ENCODE results near the gene PRTN3. TPM values are rescaled to one million over a fixed set of nuclear protein-coding genes. Genes with fewer than 3 reads are reported as not detected.
"Not testable (repeated sequence)": the region's sequence is repeated elsewhere in the genome, so short reads cannot be mapped to it uniquely, and the experiment has no call there.

Gene PRTN3
- total RNA-seq, 1 donor from 2014 or later, result not detected

DNA sequence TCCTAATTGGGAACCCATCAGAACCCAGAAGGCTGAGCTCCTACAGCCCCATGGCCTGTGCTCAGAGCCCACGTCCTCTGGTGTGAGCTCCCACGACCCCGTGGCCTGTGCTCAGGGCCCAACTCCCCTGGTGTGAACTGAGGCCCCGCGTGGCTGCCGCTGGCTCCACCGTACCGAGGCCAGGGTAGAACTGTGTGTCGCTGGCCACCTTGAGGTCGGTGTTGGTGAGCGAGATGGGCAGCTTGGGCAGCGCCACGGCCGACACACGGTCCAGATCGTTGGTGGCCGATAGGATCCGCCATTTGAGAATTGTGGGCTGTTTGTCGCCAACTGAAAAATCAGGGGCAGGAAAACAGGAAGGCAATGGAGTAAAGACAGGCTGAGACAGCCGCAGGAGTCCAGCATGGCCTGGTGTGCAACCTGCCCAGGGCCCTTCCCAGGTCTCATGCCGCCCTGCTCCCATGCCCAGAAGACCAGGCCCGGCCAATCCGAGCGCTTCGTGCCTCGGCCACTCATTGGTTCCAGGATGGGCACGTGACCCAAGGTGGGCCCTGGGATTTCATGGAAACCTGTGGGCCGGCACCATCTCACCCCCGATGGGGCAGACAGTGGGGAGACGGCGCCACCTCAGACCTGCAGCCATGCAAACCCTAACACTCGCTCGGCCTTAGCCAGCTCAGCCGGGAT, 40.7 kb downstream of the PRTN3 start:
- no peak for DNase-seq (ENCODE audit: low read depth)

DNA sequence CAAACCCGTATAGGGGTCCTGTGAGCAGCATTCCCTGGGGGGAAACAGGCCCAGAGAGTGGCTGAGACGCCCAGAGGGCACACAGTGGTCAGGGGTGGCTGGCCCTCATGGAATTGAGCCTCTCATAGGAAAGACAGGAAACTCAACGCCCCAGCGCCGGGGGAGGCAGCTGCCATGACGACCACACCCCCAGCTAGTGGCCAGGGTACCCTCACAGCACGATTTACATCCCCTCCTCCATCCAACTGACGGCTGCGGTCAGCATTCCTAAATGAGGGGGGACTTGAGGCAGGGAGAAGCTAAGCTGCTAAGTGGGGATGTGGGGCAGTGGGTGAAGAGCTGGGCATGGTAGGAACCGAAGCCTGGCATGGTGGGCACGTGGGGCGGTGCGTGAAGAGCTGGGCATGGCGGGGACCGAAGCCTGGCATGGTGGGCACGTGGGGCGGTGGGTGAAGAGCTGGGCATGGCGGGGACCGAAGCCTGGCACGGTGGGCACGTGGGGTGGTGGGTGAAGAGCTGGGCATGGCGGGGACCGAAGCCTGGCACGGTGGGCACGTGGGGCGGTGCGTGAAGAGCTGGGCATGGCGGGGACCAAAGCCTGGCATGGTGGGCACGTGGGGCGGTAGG, 42.2 kb downstream of the PRTN3 start:
- DNase-seq (ENCODE audit: low read depth), result no peak

DNA sequence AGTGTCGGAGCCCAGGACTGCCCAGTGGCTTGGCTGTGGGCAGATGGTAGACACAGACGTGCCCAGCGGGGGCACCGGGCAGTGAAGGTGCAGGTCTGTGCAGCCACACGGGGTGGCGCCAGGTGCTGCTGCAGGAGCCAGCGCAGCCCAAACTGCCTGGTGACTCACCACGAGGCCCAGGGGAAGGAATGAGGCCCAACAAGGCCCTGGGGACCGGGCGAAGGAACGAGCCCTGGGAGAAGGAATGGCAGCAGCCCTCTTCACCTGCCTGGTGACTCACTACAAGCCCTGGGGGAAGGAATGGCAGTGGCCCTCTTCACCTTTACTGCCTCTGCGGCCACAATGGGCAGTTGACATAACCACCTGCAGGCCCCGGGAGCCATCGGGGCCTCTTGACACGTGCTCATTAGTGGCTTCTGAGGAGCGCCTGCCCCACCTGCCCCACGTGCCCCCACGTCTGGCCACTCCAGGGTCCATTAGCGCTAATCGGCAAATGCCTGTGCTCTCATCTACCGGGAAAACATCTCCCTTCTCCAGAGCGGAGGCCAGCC, 42.9 kb downstream of the PRTN3 start:
- DNase-seq (ENCODE audit: low read depth), result peak; percentile 70

DNA sequence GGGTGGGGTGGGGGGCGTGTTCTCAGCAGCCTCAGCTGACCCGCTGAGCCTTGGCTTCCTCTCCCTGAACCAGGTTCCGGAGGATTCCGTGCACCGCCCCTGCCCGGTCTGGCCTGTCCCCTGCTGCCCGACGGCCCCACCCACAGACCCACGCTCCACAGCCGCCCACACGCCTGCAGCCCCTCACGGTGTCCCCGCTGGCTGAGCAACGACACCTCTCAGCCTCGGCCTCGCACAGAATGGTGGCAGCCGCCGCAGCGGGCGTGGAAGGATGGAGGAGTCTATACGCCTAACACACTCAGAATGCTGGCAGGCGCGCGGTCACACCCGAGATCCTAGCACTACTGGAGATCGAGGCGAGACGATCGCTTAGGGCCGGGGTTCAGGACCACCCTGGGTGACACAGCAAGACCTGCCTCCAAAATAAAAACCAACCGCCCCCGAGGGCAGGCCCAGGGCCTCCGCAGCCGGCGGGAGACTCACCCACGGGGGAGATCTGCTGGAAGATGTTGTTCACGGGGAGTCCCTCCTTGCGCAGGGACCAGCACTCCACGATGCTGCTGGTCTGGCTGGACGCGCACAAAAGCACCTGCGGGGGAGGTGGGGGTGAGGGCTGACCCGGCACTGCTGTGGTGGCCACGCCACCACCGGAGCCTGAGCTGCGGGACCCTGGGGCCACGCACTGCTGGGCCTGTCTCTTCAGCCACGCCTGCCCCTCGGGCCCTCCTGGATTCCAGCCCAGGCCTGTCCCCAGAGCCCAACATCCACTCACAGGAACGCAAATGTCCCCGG, 43.8 kb downstream of the PRTN3 start:
- DNase-seq (ENCODE audit: low read depth), result no peak

DNA sequence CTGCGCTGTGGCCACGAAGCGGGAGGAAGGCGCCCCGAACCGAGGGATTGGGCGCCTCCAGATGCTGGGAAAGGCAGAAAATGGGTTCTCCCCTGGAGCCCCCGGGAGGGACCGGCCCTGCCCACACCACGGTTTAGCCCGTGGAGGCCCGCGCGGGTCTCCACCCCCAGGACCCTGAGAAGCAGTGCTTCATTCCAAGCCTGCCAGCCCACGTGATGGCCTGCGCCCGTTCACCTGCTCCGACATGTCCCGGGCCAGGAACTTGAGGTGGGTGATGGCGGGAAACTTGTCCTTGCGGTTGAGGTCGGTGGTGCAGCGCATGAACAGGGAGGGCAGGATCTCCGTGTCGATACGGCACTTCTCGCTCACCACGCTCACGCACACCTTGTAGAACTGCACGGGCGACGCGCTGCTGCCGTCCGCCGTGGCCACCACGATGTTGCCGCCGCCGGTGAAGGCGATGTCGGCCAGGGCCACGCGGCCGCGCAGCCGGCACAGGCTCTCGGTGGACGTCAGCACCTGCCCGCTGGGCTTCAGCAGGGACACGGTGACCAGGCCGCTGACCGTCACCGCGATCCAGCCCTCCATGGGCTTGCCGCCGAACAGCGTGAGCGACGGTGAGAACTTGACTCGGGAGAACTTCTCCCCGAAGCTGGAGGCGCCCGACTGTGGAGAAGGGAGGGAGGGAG, 44.9 kb downstream of the PRTN3 start:
- DNase-seq (ENCODE audit: low read depth), result no peak

DNA sequence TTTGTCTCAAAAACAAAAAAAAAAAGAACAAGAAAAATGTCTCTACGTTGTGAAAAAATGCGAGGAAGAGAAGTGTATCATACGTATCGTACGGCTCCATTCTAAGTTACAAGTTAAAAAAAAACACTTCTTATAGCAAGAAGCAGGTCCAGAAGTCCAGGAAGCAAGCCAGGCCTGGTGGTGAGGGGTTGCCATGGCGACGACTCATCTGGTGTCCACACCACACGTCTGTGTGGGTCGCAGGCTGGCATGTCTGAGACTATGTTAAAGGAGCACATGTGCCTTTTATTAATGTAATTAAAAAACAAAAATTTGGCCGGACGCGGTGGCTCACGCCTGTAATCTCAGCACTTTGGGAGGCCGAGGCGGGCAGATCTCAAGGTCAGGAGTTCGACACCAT, 46.3 kb downstream of the PRTN3 start:
- DNase-seq (ENCODE audit: low read depth), result peak; percentile 43

DNA sequence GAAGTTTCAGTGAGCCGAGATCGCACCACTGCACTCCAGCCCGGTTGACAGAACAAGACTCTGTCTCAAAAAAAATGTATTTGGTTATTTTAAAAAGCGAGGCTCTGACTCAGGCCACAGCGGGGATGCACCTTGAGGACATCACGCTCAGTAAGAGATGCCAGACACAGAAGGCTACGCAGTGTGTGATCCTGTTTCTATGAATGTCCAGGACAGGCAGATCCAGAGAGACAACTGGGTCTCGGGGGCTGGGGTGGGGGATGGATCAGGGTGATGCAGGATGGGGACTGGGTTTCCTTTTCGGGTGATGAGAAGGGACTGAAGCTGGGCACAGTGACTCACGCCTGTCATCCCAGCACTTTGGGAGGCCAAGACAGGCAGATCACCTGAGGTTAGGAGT, 46.8 kb downstream of the PRTN3 start:
- DNase-seq (ENCODE audit: low read depth), result no peak

DNA sequence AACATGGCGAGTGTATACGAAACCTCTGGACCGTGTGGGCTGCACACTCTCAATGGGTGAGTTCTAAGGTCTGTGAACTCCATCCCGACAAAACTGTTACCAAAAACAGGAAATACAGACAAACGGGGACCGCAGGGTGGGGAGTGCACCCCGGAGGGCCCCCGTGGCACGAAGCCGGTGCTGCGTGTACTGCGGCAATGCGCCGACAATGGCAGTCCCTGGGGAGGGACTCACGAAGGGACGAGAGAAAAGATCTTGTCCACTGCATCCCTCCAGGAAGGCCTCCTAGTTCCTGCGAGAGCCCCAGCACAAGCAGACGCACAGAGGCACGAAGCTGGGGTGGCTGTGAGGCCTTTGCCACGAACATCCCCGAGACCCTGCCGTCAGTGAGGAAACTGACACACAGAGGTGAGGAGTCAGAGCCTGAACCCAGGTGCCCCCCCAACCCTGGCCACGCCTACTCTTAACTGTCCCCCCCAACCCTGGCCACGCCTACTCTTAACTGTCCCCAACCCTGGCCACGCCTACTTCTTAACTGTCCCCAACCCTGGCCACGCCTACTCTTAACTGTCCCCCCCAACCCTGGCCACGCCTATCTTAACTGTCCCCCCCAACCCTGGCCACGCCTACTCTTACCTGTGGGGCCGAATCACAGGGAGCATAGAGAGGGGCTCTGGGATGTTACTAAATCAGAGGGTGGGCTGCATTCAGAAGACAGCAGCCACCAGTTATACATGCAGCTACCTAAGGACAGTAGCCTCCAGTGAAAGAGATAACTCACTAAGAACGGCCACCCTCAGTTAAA, 48.0 kb downstream of the PRTN3 start:
- no peak for DNase-seq (ENCODE audit: low read depth)

DNA sequence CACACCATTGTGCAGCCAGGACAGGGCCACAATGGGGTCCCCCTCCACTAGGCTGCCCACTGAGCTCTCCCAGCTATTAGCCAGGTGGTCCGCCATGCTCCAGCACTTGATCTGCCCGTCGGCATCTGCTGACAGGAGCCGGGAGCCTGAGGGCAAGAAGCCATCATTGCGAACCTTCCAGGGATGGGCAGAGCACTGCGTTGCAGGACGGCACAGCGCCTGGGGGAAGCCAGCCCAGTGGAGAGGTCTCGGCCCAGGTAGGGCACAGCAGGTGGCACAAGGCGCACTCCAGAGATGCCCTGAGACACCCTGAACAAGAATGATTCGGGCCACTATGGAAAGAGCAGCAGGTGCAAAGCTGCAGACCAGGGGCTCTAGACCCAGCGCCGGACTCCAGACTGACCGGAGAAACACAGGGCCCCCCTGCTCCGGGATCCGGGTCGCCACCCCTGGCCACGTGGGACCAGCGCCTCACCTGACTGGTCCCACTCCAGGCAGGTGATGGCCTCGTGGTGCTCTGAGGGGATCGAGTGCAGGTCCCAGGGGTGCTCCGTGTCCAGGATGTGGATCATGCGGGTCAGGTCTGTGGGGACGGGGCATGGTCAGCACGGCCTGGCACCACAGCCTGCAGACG, 49.0 kb downstream of the PRTN3 start:
- DNase-seq (ENCODE audit: low read depth), result no peak

DNA sequence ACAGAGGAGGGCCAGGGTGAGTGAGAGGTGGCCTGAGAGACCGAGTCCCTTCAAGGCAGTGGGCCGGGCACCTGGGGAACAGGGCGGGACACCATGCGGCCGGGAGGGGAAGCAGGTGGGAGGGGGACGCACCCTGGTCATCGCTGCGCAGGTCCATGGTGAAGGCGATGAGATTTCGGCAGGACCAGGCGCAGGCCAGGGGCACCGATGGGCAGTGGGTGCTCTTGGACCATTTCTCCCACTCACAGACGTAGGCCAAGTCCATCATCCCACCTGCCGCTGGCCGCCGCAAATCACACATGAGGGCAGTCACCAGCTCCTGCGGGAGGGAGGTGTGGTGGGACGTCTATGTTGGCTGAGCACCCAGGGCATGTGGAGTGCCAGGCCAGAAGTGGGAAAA, 50.0 kb downstream of the PRTN3 start:
- DNase-seq (ENCODE audit: low read depth), result no peak

DNA sequence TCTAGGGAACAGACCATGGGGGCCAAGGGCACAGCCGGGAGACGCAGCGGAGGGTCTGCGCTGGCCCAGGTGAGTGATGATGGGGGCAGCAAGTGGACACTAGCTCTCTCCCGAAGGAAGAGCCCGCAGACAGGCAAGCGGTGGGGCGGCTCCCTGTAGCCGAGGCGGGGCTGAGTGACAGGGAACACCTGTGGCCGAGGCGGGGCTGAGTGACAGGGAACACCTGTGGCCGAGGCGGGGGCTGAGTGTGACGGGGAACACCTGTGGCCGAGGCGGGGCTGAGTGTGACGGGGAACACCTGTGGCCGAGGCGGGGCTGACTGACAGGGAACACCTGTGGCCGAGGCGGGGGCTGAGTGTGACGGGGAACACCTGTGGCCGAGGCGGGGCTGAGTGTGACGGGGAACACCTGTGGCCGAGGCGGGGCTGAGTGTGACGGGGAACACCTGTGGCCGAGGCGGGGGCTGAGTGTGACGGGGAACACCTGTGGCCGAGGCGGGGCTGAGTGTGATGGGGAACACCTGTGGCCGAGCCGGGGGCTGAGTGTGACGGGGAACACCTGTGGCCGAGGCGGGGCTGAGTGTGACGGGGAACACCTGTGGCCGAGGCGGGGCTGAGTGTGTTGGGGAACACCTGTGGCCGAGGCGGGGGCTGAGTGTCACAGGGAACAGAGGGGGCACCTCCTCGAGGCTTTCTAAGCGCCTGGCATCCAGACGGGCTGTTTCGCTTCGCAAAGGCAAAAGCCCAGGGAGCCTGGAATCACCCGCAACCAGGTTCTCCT, 50.8 kb downstream of the PRTN3 start:
- not testable (repeated sequence) for DNase-seq (ENCODE audit: low read depth)

DNA sequence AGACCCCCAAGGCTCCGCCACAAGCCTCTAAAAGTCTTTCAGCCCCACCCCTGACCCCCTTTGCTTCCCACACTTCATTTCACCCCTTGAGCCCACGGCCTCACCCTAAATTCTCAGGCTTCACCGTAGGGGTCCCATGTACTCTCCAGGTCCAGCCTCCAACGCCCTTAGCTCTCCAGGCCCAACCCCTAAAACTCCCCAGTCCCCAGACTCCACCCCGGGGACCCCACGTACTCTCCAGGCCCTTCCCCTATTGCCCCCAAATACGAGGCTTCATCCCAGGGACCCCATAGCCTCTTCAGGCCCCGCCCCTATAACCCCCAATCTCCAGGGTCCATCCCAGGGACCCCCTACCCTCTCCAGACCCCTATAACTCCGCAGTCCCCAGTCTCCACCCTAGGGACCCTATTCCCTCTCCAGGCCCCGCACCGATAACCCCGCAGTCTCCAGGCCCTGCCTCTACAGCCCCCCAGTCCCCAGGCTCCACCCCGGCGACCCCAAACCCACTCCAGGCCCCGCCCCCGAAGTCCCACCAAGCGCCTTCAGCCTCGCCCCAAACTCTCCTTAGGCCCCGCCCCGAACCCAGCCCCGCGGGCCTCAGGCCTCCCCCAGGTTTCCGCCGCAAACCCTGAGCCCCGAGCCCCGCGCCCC, 51.6 kb downstream of the PRTN3 start:
- no peak for DNase-seq (ENCODE audit: low read depth)

DNA sequence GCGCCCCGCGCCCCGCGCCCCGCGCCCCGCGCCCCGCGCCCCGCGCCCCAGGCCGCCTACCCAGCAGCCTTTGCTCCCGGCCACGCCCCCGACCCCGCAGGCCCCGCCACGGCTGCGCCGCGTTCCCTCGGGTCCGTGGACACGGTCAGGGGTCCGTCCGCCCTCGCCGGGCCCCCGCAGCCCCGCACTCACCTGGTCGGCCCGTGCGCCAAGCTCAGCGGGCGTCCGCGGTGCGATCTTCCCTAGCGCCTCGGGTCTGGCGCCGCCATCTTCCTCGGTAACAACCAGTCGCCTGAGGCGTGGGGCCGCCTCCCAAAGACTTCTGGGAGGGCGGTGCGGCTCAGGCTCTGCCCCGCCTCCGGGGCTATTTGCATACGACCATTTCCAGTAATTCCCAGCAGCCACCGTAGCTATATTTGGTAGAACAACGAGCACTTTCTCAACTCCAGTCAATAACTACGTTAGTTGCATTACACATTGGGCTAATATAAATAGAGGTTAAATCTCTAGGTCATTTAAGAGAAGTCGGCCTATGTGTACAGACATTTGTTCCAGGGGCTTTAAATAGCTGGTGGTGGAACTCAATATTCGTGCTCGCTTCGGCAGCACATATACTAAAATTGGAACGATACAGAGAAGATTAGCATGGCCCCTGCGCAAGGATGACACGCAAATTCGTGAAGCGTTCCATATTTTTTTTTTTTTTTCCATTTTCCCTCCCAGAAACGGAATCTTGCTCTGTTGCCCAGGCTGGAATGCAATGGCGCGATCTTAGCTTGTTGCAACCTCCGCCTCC, 52.3 kb downstream of the PRTN3 start, which contains the start of the genes MED16 and RNU6-9:
MED16 (minus strand) TSS at position 294 of the 796 bp plus-strand sequence. CDS start 2,056 bp downstream, outside the sequence.
RNU6-9 (plus strand) TSS at position 591 of the 796 bp plus-strand sequence.
- DNase-seq (ENCODE audit: low read depth), result peak; percentile 82

DNA sequence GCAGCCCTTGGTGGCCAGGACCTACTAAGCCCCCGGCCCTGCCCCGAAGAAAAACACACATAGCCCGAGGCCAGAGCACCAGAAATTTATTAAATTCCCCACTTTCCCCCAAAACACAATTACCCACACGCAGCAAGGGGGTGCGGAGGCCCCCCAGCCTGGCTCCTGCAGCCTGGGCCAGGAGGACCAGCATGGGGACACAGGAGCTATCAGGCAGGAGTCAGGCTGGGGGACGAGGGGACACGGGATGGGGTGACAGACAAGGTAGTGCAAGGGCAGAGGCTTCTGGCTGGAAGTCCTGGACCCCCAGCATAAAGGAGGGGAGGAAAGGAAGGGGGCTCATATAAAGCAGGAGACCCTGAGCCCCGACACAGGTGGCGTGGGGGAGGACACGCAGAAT, 55.6 kb downstream of the PRTN3 start:
- DNase-seq (ENCODE audit: low read depth), result no peak

DNA sequence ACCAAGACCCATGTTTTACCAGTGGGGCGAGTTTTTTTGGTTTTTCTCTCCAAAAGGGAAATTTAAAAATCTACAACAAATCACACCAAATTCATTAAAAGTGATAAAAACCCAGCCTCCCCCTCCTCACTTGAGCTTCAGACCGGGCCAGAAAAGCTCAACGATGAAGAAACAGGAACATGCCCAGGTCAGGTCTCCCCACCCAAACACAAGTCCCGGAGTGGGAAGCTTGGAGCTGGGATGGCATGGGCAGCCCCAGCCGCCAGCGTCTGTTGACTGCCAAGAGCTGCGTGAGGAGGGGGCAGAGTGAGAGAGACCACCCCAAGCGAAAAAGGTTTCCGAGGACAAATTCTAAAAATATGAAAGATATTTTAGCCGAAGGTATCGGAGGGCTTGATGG, 56.2 kb downstream of the PRTN3 start:
- no peak for DNase-seq (ENCODE audit: low read depth)

DNA sequence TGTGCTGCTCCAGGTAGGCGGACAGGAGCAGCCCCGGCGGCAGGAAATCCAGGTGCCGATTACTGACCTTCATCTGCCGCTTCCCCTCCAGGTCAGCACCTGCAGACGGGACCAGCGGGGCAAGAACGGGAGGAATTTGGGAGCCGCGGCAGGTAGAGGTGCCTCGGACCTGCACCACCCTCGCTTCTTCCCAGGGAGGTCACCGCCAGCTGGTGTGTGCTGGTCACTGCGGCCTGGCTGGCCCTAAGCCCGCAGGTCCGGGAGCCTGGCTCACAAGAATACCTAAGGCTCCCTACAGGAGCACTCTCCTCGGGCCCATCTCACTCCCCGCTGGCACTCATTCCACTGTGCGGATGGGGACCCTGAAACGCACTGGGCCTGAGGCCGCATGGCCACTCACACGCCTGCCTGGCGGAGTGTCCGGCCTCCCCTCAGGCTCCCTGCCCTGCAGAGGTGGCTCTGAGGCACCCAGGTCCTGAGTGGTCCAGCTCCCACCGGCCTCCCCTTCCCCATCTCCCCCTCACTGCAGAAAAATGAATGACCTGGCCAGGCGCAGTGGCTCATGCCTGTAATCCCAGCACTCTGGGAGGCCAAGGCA, 56.7 kb downstream of the PRTN3 start:
- DNase-seq (ENCODE audit: low read depth), result no peak
